SK-N-SH treated with all-trans-retinoic acid at 6 μM for 48 hours (cell line): Measurements from ENCODE around the gene CRY1.
A peak's percentile ranks its signal among the peaks of the same experiment; 100 is the strongest.

ENCODE experiments used
- ATAC-seq: fragments of 200-7000 bp; cut with Tn5 transposase; 3 replicates; pipeline ENCODE4 v1.9.1; 2020; ENCODE audit warnings: mild to moderate bottlenecking, moderate library complexity
- ARNTL ChIP-seq: fragments of 450-650 bp; formaldehyde crosslinking; IDR thresholded peaks from 2 replicates; pipeline ENCODE4 v1.5.0; 2020; ENCODE audit warnings: low read depth, mild to moderate bottlenecking, moderate library complexity, borderline replicate concordance
- BACH2 ChIP-seq: fragments of 250-450 bp; sonication (Bioruptor Pico); IDR thresholded peaks from 2 replicates; pipeline ENCODE4 v1.9.0; 2021; ENCODE audit warnings: mild to moderate bottlenecking, borderline replicate concordance
- CREB5 ChIP-seq: fragments of 250-450 bp; sonication (Bioruptor Pico); IDR thresholded peaks from 2 replicates; pipeline ENCODE4 v1.5.1; 2020; ENCODE audit warnings: low read depth, mild to moderate bottlenecking, moderate library complexity
- CSDC2 ChIP-seq: fragments of 250-450 bp; sonication (Bioruptor Pico); IDR thresholded peaks from 2 replicates; pipeline ENCODE4 v1.5.0; 2020; ENCODE audit warnings: mild to moderate bottlenecking, moderate library complexity
- ESRRG ChIP-seq: fragments of 250-450 bp; sonication (Bioruptor Pico); IDR thresholded peaks from 2 replicates; pipeline ENCODE4 v1.6.1; 2021; ENCODE audit warnings: mild to moderate bottlenecking
- GLIS3 ChIP-seq: fragments of 250-450 bp; sonication (Bioruptor Pico); IDR thresholded peaks from 2 replicates; pipeline ENCODE4 v1.5.0; 2020; ENCODE audit warnings: mild to moderate bottlenecking, moderate library complexity
- ISL1 ChIP-seq: fragments of 250-450 bp; sonication (Bioruptor Pico); IDR thresholded peaks from 2 replicates; pipeline ENCODE4 v2.1.2; 2022; ENCODE audit warnings: mild to moderate bottlenecking, moderate library complexity
- OSR1 ChIP-seq: fragments of 250-450 bp; sonication (Bioruptor Pico); IDR thresholded peaks from 2 replicates; pipeline ENCODE4 v1.8.0; 2022; ENCODE audit warnings: moderate library complexity, mild to moderate bottlenecking, inconsistent platforms
- PPARA ChIP-seq: fragments of 250-450 bp; sonication (Bioruptor Pico); IDR thresholded peaks from 2 replicates; pipeline ENCODE4 v1.5.0; 2020; ENCODE audit warnings: mild to moderate bottlenecking, borderline replicate concordance
- RARB ChIP-seq: fragments of 250-450 bp; sonication (Bioruptor Pico); IDR thresholded peaks from 2 replicates; pipeline ENCODE4 v1.8.0; 2021; ENCODE audit warnings: mild to moderate bottlenecking, moderate library complexity
- SNAI2 ChIP-seq: fragments of 250-450 bp; sonication (Bioruptor Pico); IDR thresholded peaks from 2 replicates; pipeline ENCODE4 v1.5.0; 2020; ENCODE audit warnings: mild to moderate bottlenecking, moderate library complexity
- TCF4 ChIP-seq: fragments of 250-450 bp; sonication (Bioruptor Pico); IDR thresholded peaks from 2 replicates; pipeline ENCODE4 v1.8.0; 2021; ENCODE audit warnings: mild to moderate bottlenecking, moderate library complexity, borderline replicate concordance
- TOX ChIP-seq: fragments of 250-450 bp; sonication (Bioruptor Pico); IDR thresholded peaks from 2 replicates; pipeline ENCODE4 v1.8.0; 2021; ENCODE audit warnings: mild to moderate bottlenecking, moderate library complexity, borderline replicate concordance
- TSHZ2 ChIP-seq: fragments of 250-450 bp; sonication (Bioruptor Pico); IDR thresholded peaks from 2 replicates; pipeline ENCODE4 v1.5.0; 2020; ENCODE audit warnings: mild to moderate bottlenecking, moderate library complexity
- ZC3H10 ChIP-seq: fragments of 250-450 bp; sonication (Bioruptor Pico); IDR thresholded peaks from 2 replicates; pipeline ENCODE4 v1.5.1; 2021; ENCODE audit warnings: mild to moderate bottlenecking, moderate library complexity
- ZFP3 ChIP-seq: fragments of 250-450 bp; sonication (Bioruptor Pico); IDR thresholded peaks from 2 replicates; pipeline ENCODE4 v1.5.0; 2020; ENCODE audit warnings: mild to moderate bottlenecking, moderate library complexity
- ZFP30 ChIP-seq: fragments of 450-650 bp; formaldehyde crosslinking; IDR thresholded peaks from 2 replicates; pipeline ENCODE4 v1.5.0; 2022; ENCODE audit warnings: mild to moderate bottlenecking, moderate library complexity
- ZNF565 ChIP-seq: fragments of 450-650 bp; formaldehyde crosslinking; conservative IDR thresholded peaks from 2 replicates; pipeline ENCODE4 v1.5.0; 2020; ENCODE audit warnings: low read depth, mild to moderate bottlenecking, moderate library complexity
- ZNF70 ChIP-seq: fragments of 450-650 bp; formaldehyde crosslinking; IDR thresholded peaks from 2 replicates; pipeline ENCODE4 v1.5.0; 2020; ENCODE audit warnings: mild to moderate bottlenecking, moderate library complexity
- ZNF8 ChIP-seq: fragments of 450-650 bp; formaldehyde crosslinking; IDR thresholded peaks from 2 replicates; pipeline ENCODE4 v1.5.0; 2020; ENCODE audit warnings: mild to moderate bottlenecking, moderate library complexity
- TF ChIP-seq, protein P1 (sequence below): fragments of 250-450 bp; sonication (Bioruptor Pico); IDR thresholded peaks from 2 replicates; pipeline ENCODE4 v1.8.0; 2020; ENCODE audit warnings: mild to moderate bottlenecking, moderate library complexity, borderline replicate concordance
- TF ChIP-seq, protein P2 (sequence below): fragments of 250-450 bp; sonication (Bioruptor Pico); IDR thresholded peaks from 2 replicates; pipeline ENCODE4 v1.8.0; 2021; ENCODE audit warnings: low read depth, mild to moderate bottlenecking, moderate library complexity, borderline replicate concordance

The CRY1 gene

DNA sequence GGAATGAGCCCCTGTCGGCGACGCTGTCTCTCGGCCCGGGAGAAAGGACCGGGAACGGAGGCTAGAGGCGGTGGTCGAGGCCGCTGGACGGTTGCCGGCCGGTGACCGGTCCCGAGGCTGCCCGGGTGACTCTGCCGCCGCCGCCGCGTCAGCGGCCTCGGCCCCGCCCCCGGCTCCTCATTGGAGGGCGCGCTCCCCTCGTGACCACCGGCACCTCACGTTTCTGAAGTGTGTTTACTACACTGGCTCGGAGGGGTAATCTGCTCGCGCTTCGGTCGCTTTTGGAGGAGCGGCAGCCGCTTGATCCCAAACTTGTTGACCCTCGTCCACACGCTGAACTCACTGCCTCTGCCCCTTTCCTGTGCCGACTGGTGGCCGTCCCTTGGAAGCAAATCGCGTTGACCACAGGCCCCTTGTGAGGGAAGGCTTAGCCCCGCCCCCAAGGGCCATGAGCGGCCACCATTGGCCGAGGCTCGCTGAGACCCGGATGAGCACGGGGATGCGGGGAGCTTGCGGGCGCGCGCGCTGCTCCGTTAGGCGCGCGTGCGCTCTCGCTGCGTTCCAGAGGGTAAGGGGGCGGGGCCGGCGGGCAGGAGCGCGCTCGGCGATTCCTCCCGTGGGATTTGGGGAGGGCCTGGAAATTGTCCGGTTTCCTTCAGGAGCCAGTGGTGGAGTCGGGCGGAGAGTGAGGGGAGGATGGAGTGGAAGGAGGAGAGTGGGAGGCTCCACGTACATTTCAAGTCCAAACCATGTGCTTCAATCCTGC lies at the start of gene CRY1:
CRY1 (minus strand) TSS at position 133 of the 766 bp plus-strand sequence. CDS start 588 bp downstream, outside the sequence.
- TF ChIP-seq TSHZ2 (peak; percentile 44; the same call in 1 of the 2 replicates), ARNTL (peak; percentile 99), SNAI2 (CRISPR knock-in tag) (no peak)
- ATAC-seq, result peak; percentile 84

GRCh38 chr12:107139787-107140186 lies 46.4 kb upstream of the CRY1 start:
- no peak for ATAC-seq
- no peak for TF ChIP-seq ZFP30
- TF ChIP-seq TCF4 (CRISPR knock-in tag), result no peak
- TF ChIP-seq ZNF70 (CRISPR knock-in tag), result no peak
- no peak for TF ChIP-seq GLIS3 (CRISPR knock-in tag)
- no peak for TF ChIP-seq SNAI2 (CRISPR knock-in tag)
- TF ChIP-seq CSDC2 (CRISPR knock-in tag), result no peak
- TF ChIP-seq CREB5 (CRISPR knock-in tag), result no peak
- TF ChIP-seq BACH2 (CRISPR knock-in tag), result no peak
- no peak for TF ChIP-seq TOX (CRISPR knock-in tag)
- TF ChIP-seq PPARA (CRISPR knock-in tag), result no peak

GRCh38 chr12:107138990-107139389 lies 45.6 kb upstream of the CRY1 start:
- TF ChIP-seq, protein P1, sequence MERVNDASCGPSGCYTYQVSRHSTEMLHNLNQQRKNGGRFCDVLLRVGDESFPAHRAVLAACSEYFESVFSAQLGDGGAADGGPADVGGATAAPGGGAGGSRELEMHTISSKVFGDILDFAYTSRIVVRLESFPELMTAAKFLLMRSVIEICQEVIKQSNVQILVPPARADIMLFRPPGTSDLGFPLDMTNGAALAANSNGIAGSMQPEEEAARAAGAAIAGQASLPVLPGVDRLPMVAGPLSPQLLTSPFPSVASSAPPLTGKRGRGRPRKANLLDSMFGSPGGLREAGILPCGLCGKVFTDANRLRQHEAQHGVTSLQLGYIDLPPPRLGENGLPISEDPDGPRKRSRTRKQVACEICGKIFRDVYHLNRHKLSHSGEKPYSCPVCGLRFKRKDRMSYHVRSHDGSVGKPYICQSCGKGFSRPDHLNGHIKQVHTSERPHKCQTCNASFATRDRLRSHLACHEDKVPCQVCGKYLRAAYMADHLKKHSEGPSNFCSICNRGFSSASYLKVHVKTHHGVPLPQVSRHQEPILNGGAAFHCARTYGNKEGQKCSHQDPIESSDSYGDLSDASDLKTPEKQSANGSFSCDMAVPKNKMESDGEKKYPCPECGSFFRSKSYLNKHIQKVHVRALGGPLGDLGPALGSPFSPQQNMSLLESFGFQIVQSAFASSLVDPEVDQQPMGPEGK, result no peak
- TF ChIP-seq OSR1 (CRISPR knock-in tag), result no peak
- TF ChIP-seq GLIS3 (CRISPR knock-in tag), result no peak
- no peak for TF ChIP-seq TCF4 (CRISPR knock-in tag)
- no peak for TF ChIP-seq CREB5 (CRISPR knock-in tag)
- no peak for ATAC-seq

DNA sequence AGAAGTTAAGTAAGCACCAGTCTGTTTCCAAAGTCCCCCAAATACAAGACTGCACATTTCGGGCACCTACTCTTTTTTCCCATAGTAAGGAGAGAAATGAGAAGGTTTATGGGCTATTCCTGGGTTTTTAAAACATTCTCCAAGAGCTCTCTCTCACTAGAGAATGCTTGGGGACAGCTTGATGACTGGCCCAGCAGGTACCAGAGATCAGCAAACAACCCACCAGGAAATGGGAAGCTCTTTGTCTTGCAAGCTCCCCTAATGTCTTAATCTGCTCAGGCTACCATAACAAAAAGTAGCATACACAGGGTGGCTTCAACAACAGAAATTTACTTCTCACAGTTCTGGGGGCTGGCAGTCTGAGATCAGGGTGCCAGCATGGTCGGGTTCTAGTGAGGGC lies 41.8 kb upstream of the CRY1 start:
- TF ChIP-seq ZC3H10 (CRISPR knock-in tag), result no peak
- TF ChIP-seq ZNF8 (CRISPR knock-in tag), result no peak
- no peak for TF ChIP-seq ARNTL
- TF ChIP-seq ZNF565 (CRISPR knock-in tag), result no peak
- no peak for TF ChIP-seq ISL1 (CRISPR knock-in tag)
- TF ChIP-seq TCF4 (CRISPR knock-in tag), result no peak
- TF ChIP-seq, protein P1, result no peak
- TF ChIP-seq ZNF70 (CRISPR knock-in tag), result no peak
- no peak for TF ChIP-seq ESRRG
- TF ChIP-seq, protein P2, sequence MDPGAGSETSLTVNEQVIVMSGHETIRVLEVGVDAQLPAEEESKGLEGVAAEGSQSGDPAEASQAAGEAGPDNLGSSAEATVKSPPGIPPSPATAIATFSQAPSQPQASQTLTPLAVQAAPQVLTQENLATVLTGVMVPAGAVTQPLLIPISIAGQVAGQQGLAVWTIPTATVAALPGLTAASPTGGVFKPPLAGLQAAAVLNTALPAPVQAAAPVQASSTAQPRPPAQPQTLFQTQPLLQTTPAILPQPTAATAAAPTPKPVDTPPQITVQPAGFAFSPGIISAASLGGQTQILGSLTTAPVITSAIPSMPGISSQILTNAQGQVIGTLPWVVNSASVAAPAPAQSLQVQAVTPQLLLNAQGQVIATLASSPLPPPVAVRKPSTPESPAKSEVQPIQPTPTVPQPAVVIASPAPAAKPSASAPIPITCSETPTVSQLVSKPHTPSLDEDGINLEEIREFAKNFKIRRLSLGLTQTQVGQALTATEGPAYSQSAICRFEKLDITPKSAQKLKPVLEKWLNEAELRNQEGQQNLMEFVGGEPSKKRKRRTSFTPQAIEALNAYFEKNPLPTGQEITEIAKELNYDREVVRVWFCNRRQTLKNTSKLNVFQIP (CRISPR knock-in tag), result no peak
- TF ChIP-seq ZFP3 (CRISPR knock-in tag), result no peak
- no peak for TF ChIP-seq RARB (CRISPR knock-in tag)
- TF ChIP-seq TSHZ2, result no peak
- TF ChIP-seq, all 23 proteins: peak for 0

More for the DNA sequence above, 41.8 kb upstream of the CRY1 start:
- ATAC-seq, result no peak
